Body of pancreas (tissue), 4 donors: Measurements from ENCODE around the gene TOR4A.

ENCODE experiments used
- CTCF ChIP-seq, 7 experiments: fragments of 450-650 bp in 4 of 7; fragments of 200-600 bp in 3 of 7; sonication (generic) in 3 of 7; IDR thresholded peaks; one replicate each; pipeline ENCODE4 v1.5.1; 2016 to 2019; ENCODE audit warnings: antibody characterized with exemption in 7 of 7
- POLR2A ChIP-seq, 3 donors: fragments of 450-650 bp; IDR thresholded peaks; one replicate each; pipeline ENCODE4 v1.6.1; 2016; ENCODE audit warnings: antibody characterized with exemption in 3 of 3, mild to moderate bottlenecking in 2 of 3

GRCh38 chr9:137325799-137326198, 48.3 kb downstream of the TOR4A start:
- TF ChIP-seq POLR2A (IDR thresholded peaks at IDR 0.05) = no peak
- TF ChIP-seq CTCF (IDR thresholded peaks at IDR 0.05) = no peak
